ENCODE results near the gene FNDC3B.

GRCh38 chr3:172341482-172342059, 302.2 kb downstream of the FNDC3B start:
- peak; percentile 41 for TF ChIP-seq CTCF (IDR thresholded peaks at IDR 0.05; ENCODE audit: low read depth, low read length)
- TF ChIP-seq POLR2A (IDR thresholded peaks at IDR 0.05; ENCODE audit: extremely low read depth, insufficient read length), result no peak
- no peak for TF ChIP-seq MYC (IDR thresholded peaks at IDR 0.05; ENCODE audit: low read depth, low read length)
